NCI-H2196 (cell line): ENCODE measurements around the gene IP6K1.
"Not testable (repeated sequence)": the region's sequence is repeated elsewhere in the genome, so short reads cannot be mapped to it uniquely, and the experiment has no call there.

Experiments
- DNase-seq: peaks from one replicate; lab custom pipeline; 2025; ENCODE audit not compliant: unreplicated experiment; lab: John Stamatoyannopoulos, UW

Gene IP6K1

DNA sequence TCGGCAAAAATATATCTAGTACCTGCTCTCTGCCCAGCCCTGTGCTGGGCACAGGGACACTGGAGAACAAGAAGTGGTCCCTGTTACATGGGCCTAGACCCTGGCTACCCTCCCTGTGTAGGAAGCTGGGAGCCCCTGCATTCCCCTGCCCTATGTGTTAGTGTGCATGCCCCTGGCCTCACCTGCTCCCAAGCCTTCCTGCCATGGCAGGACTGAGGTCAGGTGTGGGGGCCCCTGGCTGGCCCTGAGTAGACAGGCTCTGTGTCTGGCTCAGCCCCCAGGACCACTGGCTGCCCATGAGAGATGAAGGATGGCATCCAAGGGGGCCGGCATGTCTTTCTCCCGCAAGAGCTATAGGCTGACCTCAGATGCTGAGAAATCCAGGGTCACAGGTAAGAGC, 95.5 kb downstream of the IP6K1 start:
- DNase-seq: not testable (repeated sequence)

- DNase-seq: not testable (repeated sequence)
Measured at GRCh38 chr3:49689908-49690624, 96.3 kb downstream of the IP6K1 start.

- no peak for DNase-seq
Measured at GRCh38 chr3:49689046-49689907, 97.1 kb downstream of the IP6K1 start, which contains the start of the genes MST1 and RNF123. MST1 (minus strand) TSS chr3:49689474; CDS start chr3:49688691, 783 bp downstream. RNF123 (plus strand) TSS chr3:49689557; CDS start chr3:49691166, 1,609 bp downstream.

DNA sequence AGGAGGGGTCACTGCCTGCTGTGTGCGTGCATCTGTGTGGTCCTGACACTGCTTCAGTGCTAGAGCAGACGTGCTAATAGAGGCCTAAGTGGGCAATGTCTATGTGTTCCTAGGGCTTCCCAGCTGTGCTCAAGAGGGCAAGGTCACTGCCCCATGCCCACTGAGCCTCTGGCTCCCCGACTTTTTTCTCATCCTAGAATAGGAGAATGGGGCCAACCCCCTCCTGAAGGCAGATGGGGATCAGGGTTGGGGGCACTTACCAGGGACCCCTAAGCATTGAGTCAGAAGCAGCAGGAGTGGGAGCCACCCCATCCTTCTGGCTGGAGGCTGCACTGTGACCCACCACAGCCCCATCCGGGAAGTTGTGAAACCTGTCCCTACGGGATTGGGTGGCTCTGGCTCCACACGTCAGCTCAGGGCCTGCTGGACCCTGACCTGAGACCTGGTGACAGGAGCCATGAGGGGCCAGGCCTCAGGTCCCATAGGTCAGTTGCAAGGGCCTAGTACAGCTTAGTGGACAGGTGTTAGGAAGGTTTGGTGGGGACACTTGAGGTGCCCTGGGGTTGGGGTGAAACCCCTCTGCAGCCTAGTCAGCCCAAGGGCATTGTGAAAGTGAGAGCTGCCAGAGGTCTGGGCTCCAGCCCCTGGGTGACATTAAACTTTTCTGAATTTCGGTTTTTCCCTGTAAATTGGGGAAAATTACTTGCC, 97.8 kb downstream of the IP6K1 start:
- DNase-seq: not testable (repeated sequence)

DNA sequence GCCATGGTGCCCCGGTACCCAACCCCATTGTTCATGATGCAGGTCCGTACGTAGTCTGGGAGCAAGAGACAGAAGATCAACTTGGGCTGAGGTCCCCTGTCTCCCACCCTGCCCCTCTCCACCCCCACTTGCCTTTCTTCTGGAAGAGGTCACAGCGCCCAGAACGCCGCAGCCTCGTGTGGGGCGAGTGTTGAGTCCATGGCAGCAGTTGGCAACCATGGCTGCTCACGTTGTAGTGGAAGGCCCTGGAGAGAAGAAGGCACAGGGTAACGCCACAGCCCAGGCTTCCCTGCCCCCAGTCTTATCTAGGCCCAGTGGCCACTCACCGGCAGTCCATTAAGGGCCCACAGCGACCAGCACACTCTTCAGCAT, 98.9 kb downstream of the IP6K1 start:
- DNase-seq: not testable (repeated sequence)

GRCh38 chr3:49686769-49687423, 99.4 kb downstream of the IP6K1 start:
- not testable (repeated sequence) for DNase-seq

DNA sequence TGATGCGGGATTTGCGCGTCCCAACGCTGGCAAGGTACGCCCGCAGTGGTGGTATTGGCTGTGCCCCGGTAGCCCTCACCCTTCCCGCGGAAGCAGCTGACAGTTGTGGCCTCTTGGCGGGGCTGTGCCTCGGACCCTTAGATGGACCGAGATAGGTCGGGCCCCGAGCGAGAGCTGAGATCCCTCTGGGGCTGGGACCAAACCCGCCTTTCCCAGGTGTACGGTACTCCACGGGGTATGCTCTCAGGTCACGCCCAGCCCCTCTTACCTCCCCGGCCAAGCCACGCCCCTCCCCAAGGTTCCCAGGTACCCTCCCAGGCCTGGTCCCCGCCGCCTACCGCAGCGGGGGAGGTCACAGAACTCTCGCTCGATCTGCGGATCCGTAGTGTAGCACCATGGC, 100.0 kb downstream of the IP6K1 start:
- not testable (repeated sequence) for DNase-seq

GRCh38 chr3:49685846-49686245, 100.5 kb downstream of the IP6K1 start:
- not testable (repeated sequence) for DNase-seq

DNA sequence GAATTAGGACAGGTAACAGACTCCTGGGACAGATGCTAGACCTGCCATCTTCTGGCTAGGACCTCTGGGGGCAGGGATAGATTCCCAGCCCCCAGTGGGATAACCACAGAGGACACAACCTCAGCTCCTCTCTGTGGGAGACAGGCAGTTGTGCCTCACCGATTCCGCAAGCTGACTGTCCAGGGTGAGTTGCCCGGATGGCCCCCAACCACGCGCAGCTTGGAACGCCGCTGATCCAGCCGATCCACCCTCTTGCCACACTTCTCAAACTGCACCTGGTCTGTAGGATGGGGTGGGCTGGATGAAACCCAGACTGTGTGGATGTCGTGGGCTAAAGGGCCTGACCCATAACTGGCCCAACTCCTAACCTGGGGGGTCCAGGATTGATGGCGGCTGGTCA, 101.2 kb downstream of the IP6K1 start:
- DNase-seq: not testable (repeated sequence)

GRCh38 chr3:49684453-49684852, 101.9 kb downstream of the IP6K1 start:
- DNase-seq: not testable (repeated sequence)

- DNase-seq: no peak
Measured at GRCh38 chr3:49683162-49683561, 103.2 kb downstream of the IP6K1 start.

DNA sequence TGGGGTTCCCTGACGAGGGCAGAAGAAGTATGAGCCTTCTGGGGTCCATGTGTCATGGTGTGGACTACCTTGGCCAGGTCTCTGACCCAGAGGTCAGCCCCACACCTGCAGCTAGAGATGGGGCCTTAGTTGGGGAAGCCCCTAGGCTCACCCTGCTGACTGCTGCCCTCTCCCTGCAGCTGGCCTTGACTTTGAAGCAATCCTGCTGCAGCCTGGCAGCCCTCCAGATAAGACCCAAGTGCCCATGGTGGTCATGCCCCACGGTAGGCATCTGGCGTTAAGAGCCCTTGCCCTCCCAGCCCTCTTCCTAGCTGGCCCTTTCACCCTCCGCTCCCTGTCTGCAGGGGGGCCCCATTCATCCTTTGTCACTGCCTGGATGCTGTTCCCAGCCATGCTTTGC, 104.8 kb downstream of the IP6K1 start:
- DNase-seq: no peak

DNA sequence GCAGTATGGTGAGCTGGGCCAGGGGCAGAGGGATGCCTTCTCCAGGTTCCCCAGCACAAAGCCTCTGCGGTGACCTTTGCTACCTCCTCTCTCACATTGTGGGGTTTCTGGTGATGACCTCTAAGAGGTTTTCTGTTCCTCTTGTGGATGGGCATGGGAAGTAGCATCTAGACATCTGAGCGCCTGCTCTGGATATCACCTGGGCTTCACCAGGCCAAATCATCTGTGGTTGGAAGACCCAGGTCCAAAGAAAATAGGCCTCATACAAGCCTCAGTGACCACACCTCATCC, 105.2 kb downstream of the IP6K1 start:
- no peak for DNase-seq

- DNase-seq: no peak
Measured at GRCh38 chr3:49680493-49681231, 105.7 kb downstream of the IP6K1 start.

- DNase-seq: no peak
Measured at GRCh38 chr3:49675912-49676311, 110.4 kb downstream of the IP6K1 start.

DNA sequence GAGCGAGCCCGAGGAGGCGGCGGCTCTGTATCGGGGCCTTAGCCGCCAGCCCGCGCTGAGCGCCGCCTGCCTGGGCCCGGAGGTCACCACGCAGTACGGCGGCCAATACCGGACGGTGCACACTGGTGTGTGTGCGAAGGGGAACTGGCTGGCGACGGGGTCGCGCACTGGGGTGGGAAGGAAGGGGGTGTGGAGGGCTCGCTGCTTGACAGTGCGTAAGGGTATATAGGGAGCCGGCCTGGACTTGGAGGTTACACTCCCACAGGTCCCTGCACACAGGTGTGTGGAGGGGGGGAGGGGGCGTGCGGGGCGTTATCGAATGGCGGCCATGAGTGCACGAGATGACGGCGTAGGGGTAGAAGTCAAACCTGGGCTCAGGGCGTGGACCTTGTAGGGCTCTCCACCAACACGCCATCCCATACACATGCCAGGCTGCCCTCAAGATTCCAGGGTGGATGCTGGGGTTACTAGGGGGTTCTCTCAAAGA, 111.8 kb downstream of the IP6K1 start:
- DNase-seq: no peak
